HG03039 (cell line): ENCODE measurements around the gene TMF1.

Experiments
- ATAC-seq: cut with Tn5 transposase; IDR thresholded peaks from one replicate; pipeline ENCODE4 v1.9.1; 2021; ENCODE audit warnings: mild to moderate bottlenecking, moderate library complexity; ENCODE audit not compliant: unreplicated experiment

The TMF1 gene

GRCh38 chr3:68985146-68985790 lies 66.9 kb downstream of the TMF1 start:
- ATAC-seq, result no peak

GRCh38 chr3:68984011-68984530 lies 68.1 kb downstream of the TMF1 start:
- no peak for ATAC-seq

GRCh38 chr3:68977486-68978167 lies 74.5 kb downstream of the TMF1 start:
- ATAC-seq, result no peak

GRCh38 chr3:68974711-68975110 lies 77.4 kb downstream of the TMF1 start:
- ATAC-seq, result no peak

GRCh38 chr3:68973639-68974038 lies 78.5 kb downstream of the TMF1 start:
- no peak for ATAC-seq

GRCh38 chr3:68972358-68972979 lies 79.7 kb downstream of the TMF1 start:
- peak; percentile 68 for ATAC-seq
